ENCODE results near the gene C2orf74. TPM values are rescaled to one million over a fixed set of nuclear protein-coding genes. Genes with fewer than 3 reads are reported as not detected.
"Not testable (repeated sequence)": the region's sequence is repeated elsewhere in the genome, so short reads cannot be mapped to it uniquely, and the experiment has no call there.

The C2orf74 gene
- total RNA-seq, 1 experiment from 2014 or later: 34.5 TPM

- DNase-seq (ENCODE audit: low read depth): no peak
These were observed 11.1 kb downstream of the C2orf74 start for GRCh38 chr2:61173116-61173515.

GRCh38 chr2:61175036-61175435, 13.0 kb downstream of the C2orf74 start:
- no peak for DNase-seq (ENCODE audit: low read depth)

- peak; percentile 94 for DNase-seq (ENCODE audit: low read depth)
These were observed 15.1 kb downstream of the C2orf74 start for GRCh38 chr2:61176755-61177726.

DNA sequence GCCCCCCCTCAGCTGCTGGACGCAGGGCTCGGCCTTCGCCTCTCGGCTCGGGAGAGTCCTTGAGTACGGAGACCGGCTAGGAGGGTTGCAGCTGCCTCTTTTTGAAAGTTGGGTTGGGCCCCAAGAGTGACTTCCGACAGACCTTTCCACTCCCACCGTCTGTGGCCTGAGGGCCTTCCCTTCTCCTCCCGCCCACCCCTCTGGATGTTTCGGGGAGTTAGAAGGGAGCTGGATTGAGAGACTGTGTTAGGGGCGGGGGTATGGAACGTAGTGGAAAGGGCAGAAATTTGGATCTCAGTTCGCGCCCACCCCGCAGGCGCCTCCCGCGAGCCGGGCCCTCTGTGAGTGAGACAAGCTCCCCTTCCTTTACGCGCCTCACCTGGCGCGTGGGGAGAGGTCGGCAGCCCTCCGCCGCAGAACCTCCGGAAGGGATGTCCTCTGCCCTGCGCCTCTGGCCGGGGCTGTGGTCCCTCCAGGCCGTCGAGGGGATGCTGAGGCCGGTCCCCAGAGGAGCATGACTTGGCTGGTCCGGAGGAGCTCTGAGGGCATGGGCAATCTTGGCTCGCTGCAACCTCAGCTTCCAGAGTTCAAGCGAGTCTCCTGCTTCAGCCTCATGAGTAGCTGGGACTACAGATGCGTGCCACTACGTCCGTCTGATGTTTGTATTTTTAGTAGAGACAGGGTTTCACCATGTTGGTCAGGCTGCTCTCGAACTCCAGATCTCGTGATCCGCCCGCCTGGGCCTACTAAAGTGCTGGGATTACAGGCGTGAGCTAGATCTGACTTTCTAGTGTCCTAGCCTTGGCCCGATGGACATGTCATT, 15.9 kb downstream of the C2orf74 start:
- DNase-seq (ENCODE audit: low read depth): peak; percentile 43

DNA sequence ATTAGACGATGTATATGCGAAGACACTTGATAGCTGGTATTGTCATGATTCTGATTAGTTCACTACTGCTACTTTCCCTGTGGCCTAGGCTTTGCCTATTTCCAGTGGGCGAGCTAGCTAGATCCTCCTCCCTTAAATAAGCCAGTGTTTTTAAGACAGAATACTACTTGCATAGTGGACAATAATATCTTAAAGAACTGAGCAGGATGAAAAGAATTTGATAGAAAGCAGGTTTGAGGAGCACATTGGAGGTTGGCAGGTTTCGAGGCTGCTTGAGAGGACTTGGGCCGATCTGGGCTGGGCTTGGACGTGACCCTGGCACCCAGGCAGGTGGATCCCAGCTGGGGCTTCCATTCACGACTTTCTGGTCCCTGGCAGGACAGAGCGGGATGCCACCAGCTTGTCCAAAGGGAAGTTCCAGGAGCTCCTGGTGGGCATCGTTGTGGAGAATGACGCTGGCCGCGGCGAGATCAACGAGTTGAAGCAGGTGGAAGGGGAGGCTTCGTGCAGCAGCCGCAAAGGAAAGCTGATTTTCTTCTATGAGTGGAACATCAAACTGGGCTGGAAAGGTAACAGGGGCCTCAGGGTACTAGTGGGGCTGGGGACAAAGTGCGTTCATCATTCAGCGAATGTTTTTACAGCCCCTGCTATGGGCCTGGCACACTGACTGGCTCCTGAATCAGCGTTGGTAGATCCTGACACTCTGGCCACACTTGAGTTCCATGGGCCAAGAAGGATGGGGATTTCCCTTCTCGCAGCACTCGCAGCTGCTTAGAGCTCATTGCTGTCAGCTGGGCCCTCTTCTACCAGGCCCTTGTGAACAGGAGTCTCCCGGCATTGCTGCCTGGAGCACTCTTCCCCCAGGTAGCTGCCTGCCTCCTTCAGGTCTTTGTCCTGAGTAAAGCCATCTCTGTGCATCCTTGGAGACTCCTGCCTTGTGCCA, 16.9 kb downstream of the C2orf74 start:
- DNase-seq (ENCODE audit: low read depth): peak; percentile 56

DNA sequence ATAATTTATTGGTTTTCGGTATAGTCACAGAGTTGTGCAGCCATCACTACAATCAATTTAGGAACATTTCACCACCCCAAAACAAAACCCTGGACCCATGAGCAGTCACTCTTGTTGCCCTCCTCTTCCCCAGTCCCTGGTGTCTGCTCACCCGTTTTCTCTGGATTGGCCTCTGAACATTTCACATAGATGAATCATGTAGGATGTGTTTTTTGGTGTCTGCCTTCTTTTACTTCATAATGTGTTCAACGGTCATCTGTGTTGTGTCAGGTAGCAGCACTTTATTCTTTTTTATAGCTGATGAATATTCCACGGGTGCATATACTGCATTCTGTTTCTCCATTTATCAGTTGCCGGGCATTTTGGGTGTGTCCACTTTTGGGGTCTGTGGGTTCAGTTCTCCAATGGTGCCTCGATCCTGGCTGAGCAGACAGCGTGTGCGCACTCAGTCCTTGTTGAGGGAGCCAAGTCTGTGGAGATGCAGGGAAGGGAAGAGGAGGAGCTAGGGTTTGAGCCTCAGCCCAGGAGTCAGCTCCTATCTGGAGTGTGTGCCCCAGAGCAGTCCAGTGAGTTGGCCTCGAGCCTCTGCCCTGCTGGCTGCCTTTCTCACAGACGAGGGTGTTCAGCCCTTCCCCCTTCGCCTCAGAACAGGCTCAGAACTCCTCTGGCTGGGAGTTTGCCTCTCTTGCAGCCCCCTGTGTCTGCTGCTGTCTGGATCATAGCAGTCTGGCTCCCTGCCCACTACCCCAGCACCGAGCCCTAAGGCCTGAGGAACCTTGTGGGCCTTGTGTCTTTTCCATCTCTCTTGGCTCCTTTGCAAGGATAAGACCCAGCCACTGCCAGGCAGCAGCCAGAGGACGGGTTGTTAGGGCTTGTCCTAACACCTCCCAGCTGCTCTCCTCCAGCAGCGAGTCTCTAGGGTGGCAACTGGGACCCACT, 18.0 kb downstream of the C2orf74 start:
- peak; percentile 31 for DNase-seq (ENCODE audit: low read depth)

DNA sequence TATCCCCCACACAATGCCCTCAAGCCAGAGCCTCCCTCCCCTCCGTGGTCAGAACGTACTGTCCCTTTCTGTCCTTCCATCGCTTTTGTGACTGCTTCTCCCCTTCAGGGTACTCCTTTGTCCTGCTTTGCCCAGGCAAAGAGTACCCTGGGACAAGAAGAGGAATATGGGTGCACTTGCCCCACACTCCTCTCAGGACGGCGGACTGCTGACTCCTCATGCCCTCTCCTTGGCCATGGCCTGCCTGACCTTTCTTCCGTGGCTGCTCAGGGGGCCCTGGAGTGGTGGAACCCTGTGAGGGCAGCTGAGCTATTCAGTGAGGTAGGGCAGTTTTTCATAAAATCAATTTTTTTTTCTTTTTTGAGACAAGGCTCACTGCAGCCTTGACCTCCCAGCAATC, 18.7 kb downstream of the C2orf74 start:
- no peak for DNase-seq (ENCODE audit: low read depth)

GRCh38 chr2:61181382-61182058, 19.5 kb downstream of the C2orf74 start:
- DNase-seq (ENCODE audit: low read depth): no peak

- no peak for DNase-seq (ENCODE audit: low read depth)
These were observed 20.0 kb downstream of the C2orf74 start for GRCh38 chr2:61182059-61182383.

GRCh38 chr2:61183795-61184194, 21.8 kb downstream of the C2orf74 start:
- DNase-seq (ENCODE audit: low read depth): no peak

DNA sequence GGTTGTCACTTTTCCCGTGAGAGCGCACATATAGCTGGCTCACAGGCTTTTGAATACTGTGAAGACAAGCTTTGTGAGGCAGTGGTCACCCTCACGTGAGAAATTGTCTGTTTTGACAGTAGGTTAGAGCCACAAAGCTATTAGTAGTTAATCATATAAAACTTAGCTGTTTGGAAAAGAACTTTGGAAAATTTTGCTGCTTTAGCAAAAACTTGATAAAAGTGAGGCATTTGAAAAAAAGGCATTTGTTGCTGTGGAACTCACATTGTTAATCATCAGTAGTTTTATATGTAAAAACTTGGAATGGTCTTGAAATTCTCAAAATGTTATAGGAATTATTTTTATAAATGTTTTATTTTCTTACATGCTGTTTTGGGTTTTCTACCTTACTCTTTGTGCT, 22.3 kb downstream of the C2orf74 start:
- no peak for DNase-seq (ENCODE audit: low read depth)

DNA sequence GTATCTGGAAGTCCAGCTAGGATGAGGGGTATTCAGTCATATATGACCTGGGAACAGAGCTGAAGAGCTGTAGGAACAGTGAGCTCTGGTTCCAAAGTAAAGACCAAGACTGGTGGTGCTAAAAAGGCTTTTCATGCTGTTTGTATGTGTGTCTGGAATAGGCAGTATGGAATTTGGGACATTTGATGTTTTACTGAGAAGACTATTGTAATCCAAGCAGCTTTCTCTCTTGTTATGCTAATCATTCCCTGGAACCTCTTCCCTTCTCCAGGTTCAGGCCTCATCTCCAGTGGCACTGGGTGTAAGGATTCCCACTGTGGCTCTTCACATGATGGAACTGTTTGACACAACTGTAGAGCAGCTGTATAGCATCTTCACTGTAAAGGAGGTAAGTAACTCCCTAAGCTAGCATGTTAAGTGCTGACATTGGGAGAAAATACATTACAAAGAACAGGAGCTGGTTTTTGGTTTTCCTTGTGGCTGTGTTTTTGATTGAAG, 23.3 kb downstream of the C2orf74 start:
- no peak for DNase-seq (ENCODE audit: low read depth)

DNA sequence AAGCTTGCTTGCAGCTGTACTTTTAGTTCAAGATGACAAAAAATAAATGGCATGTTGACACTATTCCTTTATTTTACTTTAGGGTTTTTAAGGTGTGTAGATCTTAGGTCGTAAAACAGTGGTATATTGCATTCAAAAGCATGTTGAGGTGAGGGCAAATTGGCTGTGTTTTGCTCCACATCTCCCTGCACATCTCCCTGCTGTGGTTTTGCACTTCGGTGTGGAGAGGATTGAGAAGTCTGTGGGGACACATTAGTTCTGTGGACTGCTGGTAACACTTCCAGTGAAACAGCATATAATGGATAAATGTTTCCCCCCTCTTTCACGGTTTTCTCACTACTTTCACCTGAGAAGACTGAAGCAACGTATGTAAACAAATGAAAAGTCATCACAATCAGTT, 25.1 kb downstream of the C2orf74 start:
- DNase-seq (ENCODE audit: low read depth): no peak

DNA sequence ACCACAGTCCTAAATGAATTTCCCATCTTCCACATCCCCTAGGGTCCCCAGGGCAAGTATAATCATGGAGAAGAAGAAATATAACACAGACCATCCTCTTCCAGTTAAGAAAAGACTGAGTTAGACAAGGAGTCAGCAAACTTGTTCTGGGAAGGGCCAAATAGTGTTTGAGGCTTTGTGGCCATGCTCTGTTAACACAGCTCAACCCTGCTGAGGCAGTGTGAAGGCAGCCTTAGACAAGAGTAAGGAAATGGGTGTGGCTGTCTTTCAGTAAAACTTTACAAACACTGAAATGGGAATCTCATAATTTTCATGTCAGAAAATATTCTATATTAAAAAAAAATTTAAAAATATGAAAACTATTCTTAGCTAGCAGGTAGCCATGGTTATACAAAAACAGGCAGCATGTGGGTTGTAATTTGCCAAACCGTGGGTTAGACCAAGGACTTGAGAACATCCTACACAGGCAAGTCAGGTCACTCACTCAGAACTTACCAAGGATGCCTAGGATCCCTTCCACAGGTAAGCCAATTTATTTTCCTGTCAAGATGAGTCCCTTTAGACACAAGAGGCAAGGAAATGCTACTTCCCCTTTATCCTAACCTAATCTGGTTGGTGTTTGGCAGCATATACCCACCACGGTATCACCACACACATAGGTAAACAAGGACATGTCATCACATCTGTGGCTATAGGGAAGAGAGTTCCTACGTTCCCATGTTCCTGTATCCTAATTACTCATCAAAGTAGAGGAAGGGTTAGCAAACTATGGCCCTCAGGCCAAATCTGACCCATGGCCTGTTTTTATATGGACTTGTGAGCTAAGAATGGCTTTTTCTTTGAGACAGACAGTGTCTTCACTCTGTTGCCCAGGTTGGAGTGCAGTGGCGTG, 31.9 kb downstream of the C2orf74 start:
- DNase-seq (ENCODE audit: low read depth): peak; percentile 8

GRCh38 chr2:61194646-61195045, 32.7 kb downstream of the C2orf74 start:
- DNase-seq (ENCODE audit: low read depth): not testable (repeated sequence)

DNA sequence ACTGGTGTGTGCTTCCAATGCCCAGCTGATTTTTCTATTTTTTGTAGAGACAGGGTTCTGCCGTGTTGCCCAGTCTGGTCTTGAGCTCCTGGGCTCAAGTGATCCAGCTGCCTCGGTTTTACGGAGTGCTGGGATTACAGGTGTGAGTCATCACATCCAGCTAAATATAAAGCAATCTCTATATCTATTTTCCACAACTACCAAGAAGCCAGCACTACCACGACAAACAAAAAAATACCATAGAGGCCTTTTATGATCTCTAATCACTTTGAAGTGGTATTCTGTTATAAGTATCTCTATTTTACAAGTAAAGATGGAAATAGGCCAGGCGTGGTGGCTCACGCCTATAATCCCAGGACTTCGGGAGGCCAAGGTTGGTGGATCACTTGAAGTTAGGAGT, 34.7 kb downstream of the C2orf74 start:
- DNase-seq (ENCODE audit: low read depth): no peak

DNA sequence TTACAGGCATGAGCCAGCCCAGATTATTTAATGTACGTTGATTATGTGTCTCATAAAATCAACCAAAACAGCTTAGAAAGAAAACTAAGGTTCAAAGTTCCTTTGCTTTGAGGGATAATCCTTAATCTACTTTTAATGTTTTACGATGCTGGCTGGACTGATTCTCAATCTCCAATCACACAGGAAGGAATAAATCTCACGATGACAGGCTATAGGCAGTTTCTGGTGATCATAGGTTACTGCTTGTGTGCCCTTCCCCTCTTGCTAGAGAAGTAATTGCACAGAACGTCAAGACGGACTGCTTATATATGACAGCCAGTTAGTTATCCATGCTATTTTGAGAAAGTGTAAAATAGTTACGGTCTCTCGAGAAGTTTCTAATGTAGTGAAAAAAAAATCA, 43.1 kb downstream of the C2orf74 start:
- DNase-seq (ENCODE audit: low read depth): no peak

- no peak for DNase-seq (ENCODE audit: low read depth)
These were observed 48.5 kb downstream of the C2orf74 start for GRCh38 chr2:61210332-61210981.

Data from RPMI7951 (cell line).